ENCODE data around the gene DIS3L2.

DNA sequence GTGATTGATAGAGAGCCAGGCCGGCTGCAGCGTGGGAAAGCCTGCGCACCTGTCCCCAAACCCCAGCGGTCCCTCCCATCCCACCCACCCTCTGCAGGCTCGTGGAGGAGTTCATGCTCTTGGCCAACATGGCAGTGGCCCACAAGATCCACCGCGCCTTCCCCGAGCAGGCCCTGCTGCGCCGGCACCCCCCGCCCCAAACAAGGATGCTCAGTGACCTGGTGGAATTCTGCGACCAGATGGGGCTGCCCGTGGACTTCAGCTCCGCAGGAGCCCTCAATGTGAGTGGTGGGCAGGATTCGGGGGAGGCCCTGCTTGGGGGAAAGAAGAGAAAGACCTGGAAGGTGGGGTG is 368.2 kb downstream of the DIS3L2 start:
- TF ChIP-seq, protein P1, sequence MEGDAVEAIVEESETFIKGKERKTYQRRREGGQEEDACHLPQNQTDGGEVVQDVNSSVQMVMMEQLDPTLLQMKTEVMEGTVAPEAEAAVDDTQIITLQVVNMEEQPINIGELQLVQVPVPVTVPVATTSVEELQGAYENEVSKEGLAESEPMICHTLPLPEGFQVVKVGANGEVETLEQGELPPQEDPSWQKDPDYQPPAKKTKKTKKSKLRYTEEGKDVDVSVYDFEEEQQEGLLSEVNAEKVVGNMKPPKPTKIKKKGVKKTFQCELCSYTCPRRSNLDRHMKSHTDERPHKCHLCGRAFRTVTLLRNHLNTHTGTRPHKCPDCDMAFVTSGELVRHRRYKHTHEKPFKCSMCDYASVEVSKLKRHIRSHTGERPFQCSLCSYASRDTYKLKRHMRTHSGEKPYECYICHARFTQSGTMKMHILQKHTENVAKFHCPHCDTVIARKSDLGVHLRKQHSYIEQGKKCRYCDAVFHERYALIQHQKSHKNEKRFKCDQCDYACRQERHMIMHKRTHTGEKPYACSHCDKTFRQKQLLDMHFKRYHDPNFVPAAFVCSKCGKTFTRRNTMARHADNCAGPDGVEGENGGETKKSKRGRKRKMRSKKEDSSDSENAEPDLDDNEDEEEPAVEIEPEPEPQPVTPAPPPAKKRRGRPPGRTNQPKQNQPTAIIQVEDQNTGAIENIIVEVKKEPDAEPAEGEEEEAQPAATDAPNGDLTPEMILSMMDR (IDR thresholded peaks at IDR 0.05) = no peak
- no peak for TF ChIP-seq POLR2A (IDR thresholded peaks at IDR 0.05)

Measured in uterus (tissue), 2 donors.